Right kidney (tissue), 1 donor: ENCODE data around the gene EEFSEC.

Experiments
- DNase-seq: peaks from one replicate; pipeline ENCODE4 v3.0.0-alpha.2; 2016

The EEFSEC gene

DNA sequence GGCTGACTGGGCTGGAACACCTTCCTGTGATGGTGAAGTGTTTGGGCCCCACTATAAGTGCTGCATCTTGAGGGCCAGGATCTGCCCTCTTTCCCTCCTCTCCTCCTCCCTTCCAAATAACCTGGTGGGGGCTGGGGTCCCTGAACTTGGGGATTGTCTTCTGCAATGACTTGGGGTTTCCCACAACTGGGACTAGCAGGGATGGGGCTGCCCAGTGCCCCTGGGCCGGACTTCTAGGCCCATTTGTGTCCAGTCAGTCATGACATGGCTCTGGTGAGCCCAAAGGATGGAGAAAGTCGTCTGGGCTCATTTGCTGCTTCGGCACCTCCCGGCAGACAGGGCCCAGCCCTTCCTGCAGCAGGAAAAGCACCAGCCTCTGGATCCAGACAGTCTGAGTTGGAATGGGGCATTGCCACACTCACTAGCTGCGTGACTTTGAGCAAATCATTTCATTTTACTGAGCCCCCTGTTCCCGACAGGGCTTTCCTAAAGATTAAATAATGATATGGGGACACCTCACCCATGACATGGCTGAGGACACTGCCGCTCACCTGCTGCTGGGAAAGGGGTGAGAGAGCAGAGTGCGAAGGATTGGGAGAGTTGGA is 200.2 kb downstream of the EEFSEC start:
- no peak for DNase-seq

DNA sequence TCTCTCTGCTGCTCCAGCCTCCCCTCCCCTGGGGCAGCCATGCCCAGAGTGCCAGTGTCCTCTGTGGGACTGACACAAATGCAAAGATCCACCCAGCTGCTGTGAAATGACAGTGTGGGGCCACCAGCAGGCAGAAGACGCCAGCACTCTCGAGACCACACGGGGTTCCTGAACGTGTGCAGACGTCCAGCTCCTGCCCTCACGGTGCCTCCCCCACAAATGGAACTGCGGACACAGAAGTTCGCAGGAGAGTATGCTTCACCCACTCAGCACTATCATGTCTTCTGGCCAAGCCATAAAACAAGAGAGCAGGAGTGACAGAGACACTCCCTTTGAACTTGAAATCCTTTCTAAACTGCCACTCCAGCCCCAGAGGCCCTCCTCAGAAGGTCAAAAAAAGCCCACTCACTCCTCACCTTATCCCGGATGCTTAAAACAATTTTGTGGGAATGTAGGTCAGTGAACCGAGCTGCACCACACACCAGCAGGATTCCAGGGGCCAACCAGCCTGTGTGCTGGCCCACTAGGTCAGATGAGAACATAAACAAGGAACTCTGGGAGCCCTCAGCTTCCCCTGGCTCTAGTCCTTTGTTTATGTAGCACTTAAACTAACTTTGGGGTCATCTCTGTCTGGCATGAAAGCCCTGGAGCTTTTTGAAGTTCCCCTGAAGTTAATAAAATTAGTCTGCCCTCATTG is 200.9 kb downstream of the EEFSEC start:
- DNase-seq = peak; percentile 62

DNA sequence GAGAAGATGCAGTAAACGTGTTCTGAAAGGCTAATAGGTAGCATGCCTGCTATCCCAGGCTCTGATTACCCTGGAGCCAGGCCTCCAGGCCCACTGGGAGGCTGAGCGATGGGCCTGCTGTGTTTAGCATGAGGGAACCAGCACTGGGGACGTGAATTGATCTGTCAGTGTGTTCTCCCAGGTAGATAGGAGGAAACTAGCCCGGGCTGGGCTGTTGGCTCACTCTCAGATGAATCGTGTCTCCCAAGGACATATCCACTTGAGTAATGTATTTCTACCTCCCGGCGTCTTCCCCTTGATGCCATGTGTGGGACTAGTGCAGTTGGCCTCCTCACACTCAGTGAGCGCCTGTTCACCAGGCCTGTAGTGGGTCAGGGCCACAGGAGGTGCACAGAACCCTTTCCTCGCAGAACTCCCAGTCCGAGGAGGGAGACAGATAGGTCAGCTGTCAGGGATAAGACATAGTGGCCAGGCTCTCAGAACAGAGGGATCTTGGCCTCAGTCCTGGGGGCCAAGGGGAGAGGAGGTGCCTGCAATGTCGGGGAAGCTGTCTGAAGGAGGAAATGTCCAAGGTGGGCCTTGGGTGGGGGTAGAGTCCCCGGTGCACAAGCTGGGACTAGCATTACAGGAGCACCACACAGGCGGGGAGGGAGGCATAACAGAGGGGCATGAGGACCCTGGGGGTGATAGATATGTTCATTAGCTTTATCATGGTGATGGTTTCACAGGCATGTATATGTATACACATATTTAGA is 201.7 kb downstream of the EEFSEC start:
- no peak for DNase-seq

DNA sequence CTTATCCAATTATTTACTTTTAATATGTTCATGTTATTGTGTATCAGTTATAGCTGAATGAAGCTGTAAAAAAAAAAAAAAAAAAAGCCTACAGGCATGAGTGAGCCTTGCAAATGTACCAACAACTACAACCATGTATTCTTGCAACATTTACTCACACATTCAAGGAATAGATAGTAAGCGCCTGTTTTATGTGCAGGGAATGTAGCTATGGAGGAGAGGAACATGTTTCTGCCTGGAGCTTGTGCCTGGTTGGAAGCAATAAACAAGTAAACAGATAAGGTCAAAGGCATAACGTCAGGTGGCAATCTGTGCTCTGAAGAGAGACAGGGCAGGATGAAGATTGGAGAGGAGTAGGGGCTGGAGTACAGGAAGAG is 202.2 kb downstream of the EEFSEC start:
- DNase-seq = no peak

DNA sequence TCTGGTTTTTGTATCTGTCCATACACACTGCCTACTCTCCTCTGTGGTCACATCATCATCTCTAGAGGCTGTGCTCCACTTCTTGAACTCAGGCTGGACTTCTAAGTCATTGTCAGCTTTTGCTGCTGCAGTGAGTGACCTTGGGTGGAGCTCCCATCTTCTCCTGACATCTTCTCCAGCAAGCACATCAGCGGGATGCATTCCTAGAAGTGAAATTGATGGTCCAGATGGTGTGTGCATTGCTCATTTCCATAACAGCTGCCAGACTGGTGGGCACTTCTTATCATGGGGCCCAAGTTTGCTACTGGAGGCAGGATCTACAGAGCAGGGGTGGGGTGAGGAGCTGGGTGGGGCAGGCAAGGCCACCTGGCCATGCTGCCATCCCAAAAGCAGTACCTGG is 203.5 kb downstream of the EEFSEC start:
- no peak for DNase-seq

DNA sequence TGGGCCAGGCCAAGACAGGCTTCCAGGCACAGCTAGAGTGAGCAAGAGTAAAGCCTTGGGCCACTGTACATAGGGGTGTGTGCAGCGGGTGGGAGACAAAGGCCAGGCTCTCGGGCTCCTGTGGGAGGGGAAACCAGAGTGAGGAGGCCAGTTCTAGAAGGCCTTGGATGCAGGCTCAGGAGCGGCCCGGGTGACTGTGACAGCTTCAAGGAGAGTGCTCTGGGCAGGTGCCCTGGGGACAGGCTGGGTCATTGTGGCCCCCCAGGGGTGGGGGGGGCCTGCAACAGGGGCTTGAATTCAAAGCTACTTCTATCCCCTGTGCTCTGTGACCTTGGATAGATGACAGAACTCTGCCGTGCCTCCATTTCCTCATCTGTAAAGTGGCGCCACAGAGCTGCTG is 204.3 kb downstream of the EEFSEC start:
- DNase-seq = no peak

DNA sequence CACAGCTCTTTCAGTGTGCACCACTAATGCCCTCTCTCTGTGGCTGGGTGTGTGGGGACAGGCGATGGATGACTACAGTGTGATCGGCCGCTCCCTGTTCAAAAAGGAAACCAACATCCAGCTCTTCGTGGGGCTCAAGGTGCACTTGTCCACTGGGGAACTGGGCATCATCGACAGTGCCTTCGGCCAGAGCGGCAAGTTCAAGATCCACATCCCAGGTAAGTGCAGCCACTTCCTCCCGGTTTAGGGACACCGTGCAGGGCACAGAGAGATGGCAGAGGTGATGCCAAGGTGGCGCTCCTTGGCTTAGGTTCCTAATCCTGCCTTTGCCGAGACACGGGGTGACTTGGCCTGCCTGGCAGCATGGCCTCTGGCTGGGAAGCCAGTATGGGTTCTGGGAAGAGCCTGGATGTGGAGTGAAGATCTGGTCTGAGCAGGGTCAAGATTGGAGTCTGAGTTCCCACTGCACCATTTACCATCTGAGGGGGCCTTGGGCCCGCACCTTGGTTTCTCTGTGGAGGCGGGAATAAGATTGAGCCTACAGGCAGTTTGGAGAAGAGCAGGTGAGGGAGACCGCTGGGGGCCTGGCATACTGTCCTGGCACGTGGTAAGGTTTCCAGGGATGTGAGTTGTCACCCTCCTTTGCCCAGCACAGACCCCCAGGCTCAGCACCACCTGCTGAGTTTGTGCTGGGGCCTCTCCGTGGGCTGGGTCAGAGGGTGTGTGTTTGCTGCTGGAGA is 205.0 kb downstream of the EEFSEC start:
- DNase-seq = no peak

DNA sequence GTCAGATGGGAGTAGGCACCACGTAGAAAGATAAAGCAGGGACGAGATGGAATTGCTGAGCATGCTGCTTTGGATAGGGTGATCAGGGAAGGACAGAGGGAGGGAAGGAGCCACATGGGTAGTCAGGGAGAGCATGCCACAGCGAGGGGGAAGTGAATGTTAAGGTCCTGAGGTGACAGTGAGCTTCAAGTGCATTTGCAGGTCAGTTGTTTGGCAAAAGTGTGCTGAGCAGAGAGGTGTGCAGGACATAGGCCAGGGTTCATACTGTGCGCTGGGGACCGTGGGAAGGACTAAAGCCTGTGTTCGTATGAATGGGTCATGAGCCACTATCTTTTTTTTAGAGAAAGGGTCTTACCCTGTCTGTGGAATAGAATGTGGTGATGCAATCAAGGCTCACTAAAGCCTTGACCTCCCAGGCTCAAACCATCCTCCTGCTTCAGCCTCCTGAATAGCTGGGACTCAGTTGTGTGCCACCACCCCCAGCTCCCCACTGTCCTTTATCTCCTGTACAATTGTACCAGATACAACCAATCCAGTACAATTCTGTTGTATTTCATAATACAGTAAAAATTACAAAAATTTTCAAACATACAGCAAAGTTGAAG is 205.9 kb downstream of the EEFSEC start:
- no peak for DNase-seq

DNA sequence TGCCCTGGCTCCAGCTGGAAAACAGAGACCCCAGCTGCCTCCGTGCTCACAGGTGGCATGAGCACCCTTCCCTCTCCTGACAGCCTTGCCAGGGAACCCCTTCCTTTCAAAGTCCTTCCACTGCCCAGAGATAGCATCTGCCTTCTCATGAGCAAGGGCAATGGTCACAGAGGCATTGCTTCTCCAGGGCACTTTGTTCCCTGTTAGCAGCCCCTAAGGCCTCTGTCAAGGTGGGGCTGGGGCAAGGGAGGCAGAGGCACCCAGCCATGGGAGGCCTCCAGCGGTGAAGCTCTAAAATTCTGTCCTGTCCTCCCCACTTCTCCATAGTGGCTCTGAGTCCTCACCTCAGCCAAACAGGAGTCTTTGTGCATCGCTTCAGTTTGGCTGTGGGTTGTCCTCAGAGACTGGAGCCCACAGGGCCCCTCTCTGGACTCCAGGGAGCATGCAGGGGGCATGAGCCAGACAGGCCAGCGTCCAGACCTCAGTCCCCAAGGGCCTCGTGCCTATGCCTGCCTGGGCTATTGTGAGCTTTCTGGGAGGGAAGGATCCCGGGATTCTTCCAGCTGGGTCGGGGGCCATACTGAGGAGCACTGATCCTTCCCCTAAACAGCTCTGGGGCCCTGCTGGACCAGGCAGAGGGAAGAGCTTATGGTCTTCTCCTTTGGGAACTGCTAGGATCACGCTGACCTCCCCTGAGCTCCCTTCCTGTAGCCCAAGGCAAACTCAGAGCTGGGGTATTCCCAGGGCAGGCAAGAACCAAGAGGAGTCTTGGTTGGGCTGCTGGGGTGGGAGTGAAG is 206.8 kb downstream of the EEFSEC start:
- DNase-seq = no peak

DNA sequence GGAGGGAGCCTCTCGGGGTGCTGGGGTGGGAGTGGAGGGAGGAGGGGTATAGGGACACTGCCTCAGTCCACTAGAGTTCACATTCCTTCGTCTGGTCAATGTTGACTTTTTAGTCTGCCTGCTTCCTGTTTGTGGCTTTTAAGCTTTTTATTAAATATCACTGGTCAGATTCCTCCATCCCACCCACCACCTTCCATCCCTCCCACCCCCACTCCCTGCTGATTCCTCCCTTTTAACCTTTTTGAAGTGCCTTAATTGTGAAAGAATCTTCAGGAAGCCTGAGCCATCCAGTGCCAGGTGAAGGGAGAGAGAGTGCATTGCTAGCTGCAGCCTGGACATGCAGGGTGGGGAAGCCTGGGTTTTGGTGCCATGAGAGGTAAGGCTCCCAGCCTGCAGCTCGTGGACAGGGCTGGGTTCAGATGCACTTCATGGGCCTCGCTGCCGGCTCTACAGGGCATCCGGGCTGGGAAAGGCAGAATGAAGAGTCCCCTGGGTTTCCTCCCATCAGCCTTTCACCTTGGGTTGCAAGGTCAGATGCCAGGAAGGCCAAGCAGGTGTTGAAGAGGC is 207.5 kb downstream of the EEFSEC start:
- no peak for DNase-seq

DNA sequence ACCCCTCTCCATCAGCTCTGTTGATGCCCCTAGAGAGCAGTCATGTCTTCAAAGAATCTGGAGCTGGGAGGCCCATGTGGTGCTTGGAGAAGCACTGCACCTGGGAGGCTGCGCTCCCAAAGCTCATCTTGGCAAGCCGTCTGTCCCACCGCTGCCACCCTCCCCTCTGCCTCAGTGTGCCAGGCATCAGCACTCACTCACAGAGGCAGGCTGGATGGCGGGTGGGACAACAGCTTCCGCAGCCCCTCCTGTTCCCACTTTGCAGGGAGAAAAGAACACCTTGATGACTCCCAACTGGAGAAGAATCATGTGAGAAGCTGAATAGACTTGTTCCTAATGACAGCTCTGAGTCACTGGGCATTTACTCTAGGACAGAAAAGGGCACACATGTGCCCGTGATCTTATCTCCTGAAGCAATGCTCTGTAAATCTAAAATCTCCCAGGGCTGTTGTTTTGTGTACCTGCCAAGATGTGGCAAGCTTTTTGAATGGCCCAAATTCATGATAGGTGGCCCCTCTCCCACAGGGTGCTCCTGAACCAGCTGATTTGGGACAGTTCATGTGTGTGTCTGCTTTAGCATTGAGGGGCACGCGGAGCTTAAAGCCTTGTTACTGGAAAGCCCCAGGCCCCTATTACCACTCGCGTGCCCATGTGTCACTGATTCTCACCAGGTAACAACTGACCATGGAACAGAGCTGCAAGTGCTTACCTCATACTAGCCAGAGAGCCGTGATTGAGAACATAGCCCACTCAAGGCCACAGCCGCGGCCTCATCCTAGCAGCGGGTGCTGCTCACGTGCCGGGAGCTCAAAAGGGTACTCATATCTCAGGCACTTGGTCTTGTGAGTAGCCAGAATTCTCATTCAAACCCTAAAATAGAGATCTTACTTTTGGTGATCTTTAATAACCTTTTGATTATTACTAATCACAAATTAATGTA is 209.0 kb downstream of the EEFSEC start:
- no peak for DNase-seq

DNA sequence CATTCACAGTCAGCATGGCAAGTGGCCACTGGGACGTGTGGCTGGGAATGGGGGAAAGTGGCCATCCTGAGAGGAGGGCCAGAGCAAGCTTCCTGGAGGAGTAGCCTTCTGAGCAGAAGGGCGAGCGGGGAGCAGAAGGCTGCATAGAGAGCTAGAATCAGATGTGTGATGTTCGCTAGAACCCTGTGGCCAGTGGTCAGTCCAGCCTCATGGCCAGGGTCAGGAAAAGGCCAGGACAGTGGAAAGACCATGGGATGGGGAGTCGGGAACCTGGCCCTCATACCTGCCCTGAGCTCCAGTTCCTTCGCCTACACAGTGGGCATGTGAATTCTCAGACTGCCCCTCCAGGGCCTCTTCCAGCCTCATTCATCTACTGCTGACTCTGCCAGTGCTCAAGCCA is 211.0 kb downstream of the EEFSEC start:
- no peak for DNase-seq

DNA sequence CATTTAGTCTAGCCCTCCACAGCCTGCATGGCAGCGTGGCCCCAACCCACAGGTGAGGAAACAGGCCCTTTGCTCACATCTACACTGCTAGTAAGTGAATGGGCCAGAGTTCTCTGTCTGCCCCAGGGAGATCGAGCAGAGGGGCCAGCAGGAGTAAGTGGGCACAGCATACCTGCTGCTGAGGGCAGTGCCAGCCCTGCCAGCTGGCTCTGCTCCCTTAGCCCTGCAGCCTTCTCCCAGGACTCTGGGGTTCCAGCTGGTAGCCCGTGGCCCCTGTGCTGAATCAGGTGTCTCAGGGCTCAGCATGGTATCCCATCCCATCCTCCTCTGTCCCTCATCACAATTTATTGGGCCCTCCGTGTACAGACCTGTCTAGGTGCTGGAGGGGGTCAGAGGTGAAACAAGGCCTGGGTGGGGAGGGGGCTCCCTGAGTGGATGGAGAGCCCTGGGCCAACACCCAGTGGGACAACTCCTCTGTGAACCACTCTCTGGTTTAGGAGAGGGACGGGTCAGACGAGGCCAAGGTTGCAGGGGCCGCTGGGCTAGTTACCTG is 211.6 kb downstream of the EEFSEC start:
- no peak for DNase-seq

DNA sequence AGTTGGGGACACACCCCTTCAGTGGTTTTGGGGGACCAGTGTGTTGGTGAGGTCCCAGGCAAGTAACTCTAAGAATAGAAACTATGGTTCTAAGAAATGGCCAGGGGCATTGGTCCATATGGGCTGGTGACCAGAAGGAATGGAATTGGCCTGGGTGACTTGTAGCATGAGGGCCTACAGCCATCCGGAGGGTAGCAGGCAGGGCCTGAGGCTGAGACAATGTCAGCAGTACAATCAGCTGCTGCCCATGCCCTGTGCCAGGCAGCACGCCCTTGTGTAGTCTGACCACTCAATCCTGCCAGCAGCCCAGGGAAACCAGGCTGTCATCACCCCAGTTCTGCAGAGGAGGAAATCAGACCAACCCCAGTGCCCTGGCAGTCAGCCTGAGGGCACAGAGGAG is 212.9 kb downstream of the EEFSEC start:
- no peak for DNase-seq

DNA sequence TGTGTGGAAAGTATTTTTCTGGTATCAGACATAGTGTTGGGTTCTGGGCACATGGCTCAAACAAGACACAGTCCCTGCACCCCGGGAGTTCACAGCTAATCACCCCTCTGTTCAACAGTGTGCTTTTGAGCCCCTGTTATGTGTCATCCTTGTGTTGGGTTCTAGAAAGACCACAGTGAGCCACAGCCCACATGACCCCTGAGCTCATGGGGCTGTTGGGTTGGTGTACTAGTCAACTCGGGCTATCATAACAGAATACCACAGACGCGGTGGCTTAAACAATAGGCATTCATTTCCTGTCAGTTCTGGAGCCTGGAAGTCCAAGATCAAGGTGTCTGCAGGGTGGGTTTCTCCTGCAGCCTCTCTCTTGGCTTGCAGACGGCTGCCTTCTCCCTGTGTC is 213.4 kb downstream of the EEFSEC start:
- DNase-seq = no peak

DNA sequence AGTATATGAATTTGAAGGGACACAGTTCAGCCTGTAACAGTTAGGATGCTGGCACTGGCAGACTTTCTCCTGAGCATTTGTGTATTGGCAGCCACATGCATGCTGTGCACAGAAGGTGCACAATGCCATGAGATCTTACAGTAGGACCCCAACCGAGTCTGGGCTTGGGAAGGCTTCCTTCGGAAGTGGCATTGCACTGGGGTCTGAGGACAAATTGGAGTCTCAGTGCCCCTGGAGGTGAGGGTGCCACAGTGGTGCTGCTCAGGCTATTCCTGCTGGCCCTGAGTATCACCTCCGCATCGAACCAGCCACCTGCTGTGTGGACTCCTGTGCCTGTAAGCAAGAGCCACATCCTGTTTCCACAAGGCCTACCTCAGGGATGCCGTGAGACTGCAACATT is 213.9 kb downstream of the EEFSEC start:
- no peak for DNase-seq

DNA sequence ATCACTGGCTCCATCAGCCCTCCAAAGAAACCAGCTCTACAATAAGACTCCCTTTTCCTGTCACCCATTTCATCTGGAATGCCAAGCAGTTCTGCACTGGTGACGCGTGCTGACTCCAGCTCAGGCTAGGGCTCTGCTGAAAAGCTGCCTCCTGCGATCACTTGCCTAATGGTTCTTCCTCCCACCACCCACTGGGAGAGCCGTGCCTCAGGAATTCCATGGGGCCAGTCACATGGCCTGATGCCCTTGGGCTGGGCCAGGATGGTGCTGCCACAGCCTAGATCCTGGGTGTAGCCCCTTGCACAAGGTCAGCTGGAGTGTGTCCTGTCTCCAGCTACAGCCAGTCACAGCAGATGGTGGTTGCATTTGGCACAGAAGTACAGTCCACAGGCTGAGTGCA is 214.5 kb downstream of the EEFSEC start:
- no peak for DNase-seq

DNA sequence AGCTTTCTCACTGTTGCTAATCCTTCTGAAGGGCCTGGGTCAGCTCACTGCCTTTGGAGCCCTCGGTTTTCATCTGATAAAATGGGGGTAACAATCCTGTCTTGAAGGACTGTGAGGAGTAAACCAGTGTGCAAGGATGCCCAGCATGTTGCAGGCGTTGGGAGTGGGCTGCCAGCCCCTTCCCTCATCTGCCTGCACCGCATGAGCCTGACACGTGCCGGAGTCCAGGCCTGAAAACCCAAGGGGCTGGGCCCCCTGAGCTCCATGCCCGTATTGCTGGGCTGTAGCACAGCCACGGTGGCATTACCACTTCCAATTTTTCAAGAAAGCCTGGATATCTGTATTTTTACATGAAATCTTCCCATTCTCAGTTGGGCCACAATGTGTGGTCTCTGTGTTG is 215.3 kb downstream of the EEFSEC start:
- no peak for DNase-seq

DNA sequence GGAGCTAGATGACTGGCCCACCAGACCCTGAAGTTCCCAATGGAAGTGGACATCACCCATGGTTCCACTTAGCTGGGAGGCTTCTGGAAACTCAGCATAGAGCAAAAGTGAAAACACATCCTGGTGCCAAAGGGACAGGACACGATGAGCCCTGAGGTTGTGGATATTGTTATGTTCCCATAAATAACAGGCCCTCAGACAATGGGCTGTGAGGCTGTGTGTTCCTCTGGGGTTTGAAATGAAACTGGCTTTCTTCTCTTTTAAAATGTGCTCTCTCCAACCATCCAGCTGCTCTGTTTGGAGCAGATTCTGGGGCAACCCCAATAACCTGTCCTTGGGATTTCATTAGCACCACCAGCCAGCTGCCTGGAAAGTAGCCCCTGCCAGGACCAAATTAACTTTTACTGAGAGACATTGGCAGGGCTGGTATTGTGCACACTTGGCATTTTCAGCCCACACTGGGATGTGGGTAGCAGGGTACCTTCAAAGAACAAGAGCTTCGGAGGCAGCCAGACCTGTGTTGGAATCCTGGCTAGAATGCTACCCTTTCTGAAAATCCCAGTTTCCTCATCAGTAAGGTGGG is 215.9 kb downstream of the EEFSEC start:
- DNase-seq = no peak
